T-helper 9 cell (primary cell): ENCODE measurements around the gene GOLGA5.
"Not testable (repeated sequence)": the region's sequence is repeated elsewhere in the genome, so short reads cannot be mapped to it uniquely, and the experiment has no call there.

Source experiments
- DNase-seq: peaks from one replicate; pipeline ENCODE4 v3.0.0-alpha.2; 2020
- total RNA-seq, 2 donors: gene quantifications; one replicate each; lab custom pipeline; 2026; lab: John Stamatoyannopoulos, UW

The GOLGA5 gene, protein sequence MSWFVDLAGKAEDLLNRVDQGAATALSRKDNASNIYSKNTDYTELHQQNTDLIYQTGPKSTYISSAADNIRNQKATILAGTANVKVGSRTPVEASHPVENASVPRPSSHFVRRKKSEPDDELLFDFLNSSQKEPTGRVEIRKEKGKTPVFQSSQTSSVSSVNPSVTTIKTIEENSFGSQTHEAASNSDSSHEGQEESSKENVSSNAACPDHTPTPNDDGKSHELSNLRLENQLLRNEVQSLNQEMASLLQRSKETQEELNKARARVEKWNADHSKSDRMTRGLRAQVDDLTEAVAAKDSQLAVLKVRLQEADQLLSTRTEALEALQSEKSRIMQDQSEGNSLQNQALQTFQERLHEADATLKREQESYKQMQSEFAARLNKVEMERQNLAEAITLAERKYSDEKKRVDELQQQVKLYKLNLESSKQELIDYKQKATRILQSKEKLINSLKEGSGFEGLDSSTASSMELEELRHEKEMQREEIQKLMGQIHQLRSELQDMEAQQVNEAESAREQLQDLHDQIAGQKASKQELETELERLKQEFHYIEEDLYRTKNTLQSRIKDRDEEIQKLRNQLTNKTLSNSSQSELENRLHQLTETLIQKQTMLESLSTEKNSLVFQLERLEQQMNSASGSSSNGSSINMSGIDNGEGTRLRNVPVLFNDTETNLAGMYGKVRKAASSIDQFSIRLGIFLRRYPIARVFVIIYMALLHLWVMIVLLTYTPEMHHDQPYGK
- total RNA-seq, result 25.1 to 58.1 reads per million in 2 donors

DNA sequence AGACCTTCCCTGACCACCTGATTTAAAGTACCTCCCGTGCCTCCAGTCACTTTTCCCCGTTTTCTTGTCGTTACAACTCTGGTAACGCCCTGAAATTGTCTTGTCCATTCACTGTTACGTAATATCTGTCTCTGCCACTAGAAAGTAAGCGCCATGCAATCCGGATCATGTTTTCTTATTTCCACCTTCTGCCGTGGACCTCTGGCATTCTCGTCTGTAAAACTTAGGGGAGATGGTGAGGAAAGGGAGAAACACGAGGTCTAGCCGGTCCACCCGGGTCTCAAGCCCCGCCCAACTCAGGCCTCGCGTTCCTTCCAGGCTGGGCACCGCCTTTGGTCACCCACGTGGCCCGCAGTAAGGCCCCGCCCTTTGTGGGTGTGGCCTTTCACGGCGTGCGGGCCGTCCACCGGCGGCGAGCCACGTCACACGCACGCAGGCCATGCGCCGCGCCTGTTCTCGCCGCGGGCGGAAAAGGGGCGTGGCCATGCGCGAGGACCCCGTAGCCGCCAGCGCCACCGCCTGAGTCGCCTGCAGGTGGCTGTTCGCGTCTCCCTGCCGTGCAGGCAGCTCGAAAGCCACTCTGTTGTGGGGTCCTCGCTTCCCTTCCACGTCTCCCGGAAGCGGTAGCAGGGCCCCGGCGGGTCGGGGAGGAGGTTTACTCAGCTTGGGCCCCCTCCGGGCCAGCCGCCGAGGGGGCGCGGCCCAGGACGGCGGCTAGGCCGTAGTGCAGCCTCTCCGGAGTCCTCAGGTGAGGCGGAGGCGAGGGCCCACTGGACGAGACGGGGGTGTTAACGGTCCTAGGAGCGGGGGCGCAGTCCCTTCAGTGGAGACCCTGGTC is at the start of gene GOLGA5:
GOLGA5 (plus strand) TSS at position 597 of the 838 bp plus-strand sequence. CDS start 3,133 bp downstream, outside the sequence.
- DNase-seq, result peak; percentile 97

DNA sequence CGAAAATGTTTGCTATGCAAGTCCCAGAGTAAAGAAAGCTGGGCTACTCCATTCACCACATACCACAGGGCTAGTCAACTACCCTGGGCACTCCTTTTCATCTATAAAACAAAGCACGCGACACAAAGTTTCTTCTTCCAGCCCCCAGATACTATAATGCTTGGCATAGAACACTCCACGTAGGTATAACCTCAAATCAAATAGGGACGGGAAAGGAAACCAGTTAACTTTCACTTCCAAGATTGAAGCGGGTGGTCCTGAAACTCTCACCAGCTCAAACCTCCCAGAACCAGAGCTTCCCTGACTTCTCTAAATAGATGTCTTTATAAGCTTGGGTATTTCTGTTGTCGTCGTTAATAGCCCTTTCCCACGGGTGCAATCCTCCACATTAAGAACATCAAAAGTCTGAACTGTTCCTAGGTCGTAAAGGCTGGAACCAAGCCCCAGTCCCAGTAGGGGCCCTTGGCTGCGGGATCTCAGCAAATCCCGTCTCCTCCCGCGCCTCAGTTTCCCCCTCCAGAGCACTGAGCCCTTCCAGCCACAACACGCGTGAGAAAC is 46.3 kb upstream of the GOLGA5 start:
- no peak for DNase-seq

DNA sequence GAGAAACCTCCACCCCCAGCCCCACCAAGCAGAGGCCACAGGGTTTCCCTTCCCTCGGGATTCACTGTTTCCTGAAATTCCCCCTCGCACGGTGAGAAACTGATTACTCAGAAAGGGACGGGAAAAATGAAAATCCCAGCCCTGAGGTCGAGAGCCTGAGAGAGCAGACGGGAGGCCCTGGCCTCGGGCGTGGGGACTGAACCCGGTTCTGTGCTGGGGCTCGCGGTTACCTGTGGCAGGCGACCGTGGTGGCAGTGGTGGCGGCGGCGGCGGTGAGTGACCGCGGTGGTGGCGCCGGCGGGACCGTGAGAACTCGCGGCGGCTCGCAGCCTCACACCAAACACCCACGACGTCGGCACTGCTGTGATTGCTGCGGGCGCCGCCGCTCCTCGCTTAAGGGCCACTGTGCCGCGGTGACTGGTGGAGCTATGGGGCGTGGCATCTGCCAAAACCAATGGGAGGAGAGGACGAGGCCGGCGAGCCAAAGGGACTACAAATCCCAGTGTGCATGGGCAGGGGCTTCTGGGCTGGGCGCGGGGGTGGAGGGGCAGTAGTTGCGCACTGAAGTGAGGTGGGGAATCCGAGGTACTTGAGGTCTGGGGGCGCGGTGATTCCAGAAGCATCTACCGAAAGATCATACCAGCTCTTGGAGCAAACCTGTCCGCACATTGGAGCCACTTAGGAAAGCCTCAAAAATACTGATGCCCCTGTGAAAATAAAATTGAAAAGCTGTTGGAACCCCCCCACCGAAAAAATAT is 45.7 kb upstream of the GOLGA5 start, which contains the start of gene LGMN:
LGMN (minus strand) TSS at position 369 of the 758 bp plus-strand sequence. CDS start 15,841 bp downstream, outside the sequence.
- DNase-seq, result peak; percentile 59

DNA sequence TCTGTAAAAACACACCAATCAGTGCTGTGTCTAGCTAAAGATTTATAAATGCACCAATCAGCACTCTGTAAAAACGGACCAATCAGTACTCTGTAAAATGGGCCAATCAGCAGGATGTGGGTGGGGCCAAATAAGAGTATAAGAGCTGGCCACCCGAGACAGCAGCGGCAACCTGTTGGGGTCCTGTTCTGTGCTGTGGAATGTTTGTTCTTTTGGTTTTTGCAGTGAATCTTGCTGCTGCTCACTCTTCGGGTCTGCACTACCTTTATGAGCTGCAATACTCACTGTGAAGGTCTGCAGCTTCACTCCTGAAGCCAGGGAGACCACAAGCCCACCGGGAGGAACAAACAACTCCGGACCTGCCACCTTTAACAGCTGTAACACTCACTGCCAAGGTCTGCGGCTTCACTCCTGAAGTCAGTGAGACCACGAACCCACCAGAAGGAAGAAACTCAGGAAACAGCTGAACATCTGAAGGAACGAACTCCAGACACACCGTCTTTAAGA is 43.8 kb upstream of the GOLGA5 start:
- not testable (repeated sequence) for DNase-seq

DNA sequence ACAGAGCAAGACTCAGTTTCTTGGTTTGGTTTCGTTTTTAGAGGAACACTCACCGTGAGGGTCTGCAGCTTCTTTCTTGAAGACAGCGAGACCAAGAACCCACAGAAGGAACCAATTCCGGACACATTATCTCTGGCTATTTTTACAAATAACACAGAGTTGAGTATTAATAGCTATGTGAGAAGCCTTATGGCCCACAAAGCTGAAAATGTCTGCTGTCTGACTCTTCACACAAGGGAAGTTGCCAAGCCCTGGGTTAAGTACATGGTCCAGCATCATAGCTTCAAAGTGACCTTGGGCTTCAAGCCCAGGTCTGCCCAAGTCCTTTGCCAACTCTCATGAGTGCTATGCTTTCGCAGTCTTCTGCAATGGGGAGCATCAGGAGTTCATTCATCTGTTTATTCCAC is 43.1 kb upstream of the GOLGA5 start:
- DNase-seq, result no peak

DNA sequence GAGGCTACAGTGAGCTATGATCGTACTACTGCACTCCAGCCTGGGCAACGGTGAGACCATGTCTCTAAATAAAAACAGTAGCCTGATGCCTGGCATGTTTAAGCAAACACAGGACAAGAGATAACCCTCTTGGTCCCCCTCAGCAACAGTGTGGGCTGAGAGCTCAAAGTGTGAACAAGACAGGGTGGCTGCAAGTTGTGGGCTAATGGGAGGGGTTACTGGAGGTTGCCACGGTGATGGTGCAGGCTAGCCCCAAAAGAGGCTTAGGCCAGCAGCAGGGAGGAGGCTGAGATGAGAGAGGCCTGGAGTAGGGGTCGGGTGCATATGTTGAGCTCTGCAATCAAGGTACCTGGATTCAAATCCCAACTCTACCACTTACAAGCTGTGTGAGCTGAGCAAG is 42.3 kb upstream of the GOLGA5 start:
- DNase-seq, result no peak

DNA sequence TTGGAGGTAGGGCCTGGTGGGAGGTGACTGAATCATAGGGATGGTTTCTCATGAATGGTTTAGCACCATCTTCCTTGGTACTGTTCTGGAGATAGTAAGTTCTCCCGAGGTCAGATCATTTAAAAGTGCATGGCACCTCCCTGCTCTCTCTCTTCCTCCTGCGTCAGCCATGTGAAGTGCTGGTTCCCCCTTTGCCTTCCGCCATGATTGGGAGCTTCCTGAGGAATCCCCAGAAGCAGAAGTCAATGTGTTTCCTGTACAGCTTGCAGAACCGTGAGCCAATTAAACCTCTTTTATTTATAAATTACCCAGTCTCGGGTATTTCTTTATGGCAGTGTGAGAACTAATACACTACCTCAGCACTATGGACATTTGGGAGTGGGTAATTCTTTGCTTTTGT is 40.9 kb upstream of the GOLGA5 start:
- DNase-seq, result no peak

DNA sequence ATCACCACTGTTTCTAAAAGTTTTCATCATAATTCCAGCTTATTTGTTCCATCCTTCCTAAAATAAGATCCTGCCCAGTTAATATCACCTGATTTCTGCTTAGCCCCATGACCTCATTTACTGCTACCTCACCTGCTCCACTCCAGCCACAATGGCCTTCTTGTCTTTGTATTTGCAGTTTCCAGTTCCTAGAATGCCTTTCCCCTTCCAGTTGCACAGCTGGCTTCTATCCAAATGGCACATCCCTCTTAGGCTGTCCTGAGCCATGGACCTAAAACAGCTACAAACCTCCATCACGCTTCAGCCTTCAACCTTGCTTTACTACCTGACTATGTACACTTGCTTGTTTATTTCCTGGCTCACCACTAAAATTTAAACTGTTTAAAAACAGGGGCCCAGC is 39.1 kb upstream of the GOLGA5 start:
- no peak for DNase-seq

DNA sequence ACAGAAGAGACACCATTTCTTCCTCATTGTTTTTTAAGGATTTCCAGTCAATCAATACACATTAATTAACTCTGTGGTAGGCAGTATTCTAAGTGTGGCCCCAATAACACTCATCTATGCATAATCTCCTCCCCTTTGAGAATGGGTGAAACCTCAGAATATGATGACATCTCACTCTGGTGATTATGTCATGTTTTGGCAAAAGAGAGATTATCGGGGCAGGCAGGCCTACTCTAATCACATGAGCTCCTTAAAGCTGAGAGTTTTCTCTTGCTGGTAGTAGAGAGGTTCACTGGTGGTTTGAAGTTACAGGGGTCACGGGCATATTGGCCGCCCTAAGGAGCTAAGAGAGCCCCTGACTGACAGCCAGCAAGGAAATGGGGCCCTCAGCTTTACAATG is 38.6 kb upstream of the GOLGA5 start:
- no peak for DNase-seq

DNA sequence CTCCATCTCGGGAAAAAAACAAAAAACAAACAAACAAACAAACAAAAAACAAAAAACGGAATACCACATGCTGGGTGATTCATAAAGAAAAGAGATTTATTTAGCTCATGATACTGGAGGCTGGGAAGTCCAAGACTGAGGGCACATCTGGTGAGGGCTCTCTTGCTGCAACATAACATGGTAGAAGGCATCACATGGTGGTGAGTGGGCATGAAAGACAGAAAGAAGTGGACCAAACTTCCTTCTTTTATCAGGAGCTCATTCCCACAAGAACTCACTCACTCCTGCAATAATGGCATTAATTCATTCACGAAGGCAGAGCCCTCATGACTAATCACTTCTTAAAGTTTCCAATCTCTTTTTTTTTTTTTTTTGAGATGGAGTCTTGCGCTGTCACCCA is 37.7 kb upstream of the GOLGA5 start:
- no peak for DNase-seq

DNA sequence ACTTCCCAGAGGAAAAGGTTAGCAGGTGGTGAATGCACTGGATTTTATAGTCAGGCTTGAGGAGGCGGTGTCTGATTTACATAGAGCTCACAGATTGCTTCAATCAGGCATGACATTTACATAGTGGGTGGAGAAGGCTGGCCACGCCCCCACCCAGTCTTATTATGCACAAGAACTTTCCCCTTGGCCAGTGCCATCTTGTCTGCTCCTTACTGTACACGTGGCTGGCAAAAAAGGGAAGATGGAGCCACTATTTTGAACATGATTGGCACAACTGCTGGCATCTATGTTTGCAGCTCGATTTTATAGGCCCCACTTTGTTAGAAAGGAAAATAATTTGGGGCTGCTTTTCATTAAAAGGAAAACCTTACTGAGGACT is 34.8 kb upstream of the GOLGA5 start:
- DNase-seq, result no peak

DNA sequence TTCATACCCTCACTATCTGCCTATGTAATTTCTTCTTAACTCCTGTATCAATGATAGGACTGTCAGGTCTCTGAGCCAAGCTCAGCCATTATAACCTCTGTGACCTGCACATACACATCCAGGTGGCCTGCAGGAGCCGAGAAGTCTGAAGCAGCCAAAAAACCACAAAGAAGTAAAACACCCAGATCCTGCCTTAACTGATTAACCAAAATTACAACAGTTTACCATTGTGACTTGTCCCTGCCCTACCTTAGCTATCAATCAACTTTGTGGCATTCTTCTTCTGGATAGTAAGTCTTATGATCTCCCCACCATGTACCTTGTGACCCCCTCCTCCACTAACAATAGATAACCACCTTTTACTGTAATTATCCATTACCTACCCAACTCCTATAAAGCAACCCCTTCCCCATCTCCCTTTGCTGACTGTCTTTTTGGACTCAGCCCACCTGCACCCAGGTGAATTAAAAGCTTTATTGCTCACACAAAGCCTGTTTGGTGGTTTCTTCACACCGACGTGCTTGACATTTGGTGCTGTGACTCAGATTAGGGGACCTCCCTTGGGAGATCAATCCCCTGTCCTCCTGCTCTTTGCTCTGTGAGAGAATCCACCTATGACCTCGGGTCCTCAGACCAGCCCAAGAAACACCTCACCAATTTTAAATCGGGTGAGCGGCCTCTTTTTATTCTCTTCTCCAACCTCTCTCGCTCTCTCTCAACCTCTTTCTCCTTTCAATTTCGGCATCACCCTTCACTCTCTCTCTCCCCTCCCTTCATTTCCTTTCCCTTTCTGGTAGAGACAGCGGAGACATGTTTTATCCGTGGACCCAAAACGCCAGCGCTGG is 34.2 kb upstream of the GOLGA5 start:
- DNase-seq, result no peak

DNA sequence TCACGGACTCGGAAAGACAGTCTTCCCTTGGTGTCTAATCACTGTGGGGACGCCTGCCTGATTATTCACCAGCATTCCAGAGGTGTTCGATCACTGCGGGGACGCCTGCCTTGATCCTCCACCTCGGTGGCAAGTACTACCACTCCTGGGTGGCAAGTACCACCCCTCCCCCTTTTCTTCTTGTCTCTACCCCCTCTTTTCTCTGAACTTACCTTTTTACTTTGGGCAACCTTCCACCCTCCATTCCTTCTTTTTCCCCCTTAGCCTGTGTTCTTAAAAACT is 33.6 kb upstream of the GOLGA5 start:
- DNase-seq, result no peak

DNA sequence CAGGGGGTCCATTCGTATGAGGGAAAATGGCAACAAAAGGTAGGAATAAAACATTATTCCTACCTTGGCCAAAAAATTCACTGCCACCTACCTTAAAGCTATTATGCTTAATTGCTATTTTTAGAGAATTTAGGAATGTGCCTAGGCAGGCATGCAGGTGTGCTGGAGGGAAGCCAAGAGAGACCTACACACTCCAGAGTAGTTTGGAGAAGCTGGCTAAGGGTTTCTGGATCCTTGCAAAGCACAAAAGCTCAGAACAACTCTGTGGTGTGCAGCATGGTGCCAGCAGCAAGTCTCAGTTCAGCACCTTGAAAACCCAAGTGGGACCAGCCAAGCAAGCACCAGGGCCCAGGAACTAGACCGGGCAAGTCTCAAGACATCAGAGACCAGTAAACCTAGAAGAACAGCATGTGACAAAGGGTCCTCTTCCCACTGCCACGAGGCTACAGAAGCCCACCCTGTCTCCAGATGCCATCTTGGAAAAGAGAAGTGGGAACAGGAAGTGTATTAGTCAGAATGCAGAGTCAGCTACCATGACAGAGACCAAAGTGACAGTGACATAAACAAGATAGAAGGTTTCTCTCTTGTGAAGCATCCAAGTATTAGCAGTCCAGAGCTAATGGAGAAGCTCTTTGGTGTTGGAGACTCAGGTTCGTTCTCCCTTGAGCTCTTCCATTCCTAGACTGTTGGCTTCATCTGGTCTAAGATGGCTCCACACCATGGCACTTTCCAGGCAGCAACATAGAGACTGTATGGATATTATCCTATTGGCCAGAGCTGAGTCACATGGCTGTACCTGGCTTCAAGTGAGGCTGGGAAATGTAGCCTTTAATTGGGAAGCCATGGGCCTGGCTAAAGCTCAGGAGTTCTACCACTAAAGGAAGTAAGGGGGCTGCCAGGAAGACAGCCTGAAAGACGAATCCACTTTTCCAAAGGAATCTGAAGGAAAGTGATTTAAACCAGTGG is 30.2 kb upstream of the GOLGA5 start:
- not testable (repeated sequence) for DNase-seq

DNA sequence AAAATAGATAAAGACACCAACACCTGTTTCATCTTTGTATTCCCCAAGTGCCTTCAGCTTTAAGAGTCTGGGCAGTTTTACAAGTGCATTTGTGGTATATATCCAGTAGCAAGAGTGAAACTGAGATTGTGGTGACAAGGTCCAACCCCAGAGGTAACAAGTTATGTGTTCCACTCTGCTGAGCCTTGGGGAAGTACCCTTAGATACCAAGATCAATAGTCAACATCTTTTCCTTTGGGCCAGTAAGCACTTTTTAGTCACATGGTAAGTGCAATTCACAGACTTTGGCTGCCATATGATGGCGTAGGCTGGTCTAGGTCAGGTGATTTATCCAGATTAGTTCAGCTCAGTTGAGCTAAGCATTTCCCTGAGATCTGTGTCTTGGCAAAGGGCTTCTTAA is 25.9 kb upstream of the GOLGA5 start:
- not testable (repeated sequence) for DNase-seq

DNA sequence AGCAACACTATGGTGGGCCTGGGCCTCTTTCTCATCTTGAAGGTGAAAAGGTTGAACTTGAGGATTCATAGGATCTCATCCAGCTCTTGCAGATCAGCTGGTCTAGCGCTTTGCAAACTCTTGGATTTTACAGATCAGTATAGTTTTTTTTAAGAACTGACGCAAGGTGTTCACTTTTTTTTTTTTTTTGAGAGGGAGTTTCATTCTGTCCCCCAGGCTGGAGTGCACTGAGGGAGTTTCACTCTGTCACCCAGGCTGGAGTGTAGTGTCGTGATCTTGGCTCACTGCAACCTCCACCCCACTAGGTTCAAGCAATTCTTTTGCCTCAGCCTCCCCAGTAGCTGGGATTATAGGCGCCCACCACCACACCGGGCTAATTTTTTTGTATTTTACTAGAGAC is 25.3 kb upstream of the GOLGA5 start:
- no peak for DNase-seq

DNA sequence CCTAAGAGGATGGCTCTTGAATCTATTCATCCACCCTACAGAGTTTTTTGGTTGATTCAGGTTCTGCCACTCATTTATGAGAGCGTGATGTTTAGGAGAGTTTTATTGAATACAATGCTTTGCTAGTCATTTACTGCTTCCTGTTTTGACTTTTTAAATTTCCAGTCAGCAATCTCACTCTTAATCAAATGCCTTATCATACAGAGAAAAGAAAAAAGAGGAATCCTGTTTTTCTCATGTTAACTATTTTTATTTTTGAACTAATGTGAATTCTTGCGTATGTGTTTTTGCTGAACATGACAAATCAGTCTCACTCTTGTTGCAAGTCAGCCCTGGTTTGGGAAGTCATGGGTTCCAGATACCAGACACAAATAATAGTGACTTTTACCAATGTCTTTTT is 23.6 kb upstream of the GOLGA5 start:
- DNase-seq, result no peak

DNA sequence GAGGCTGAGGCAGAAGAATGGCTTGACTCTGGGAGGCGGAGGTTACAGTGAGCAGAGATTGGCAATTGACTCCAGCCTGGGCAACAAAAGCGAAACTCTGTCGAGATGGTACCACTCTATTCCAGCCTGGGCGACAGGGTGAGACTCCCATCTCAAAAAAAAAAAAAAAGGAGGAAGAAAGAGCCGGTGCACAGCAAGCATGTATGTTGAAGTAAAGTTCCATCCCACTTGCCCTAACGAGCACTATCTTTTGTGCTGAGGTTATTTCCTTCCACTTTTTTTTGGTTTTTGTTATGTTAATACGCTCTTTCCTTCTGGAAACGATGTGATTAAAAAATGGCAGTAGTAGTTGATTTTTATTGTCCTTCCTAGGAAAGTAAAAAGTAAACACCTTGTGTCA is 19.5 kb upstream of the GOLGA5 start:
- no peak for DNase-seq

DNA sequence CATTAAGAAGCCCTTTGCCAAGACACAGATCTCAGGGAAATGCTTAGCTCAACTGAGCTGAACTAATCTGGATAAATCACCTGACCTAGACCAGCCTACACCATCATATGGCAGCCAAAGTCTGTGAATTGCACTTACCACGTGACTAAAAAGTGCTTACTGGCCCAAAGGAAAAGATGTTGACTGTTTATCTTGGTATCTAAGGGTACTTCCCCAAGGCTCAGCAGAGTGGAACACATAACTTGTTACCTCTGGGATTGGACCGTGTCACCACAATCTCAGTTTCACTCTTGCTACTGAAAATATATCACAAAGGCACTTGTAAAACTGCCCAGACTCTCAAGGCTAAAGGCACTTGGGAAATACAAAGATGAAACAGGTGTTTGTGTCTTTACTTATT is 18.8 kb upstream of the GOLGA5 start:
- not testable (repeated sequence) for DNase-seq
